Testis (tissue), 3 donors: ENCODE data around the gene C22orf23. TPM values are rescaled to one million over a fixed set of nuclear protein-coding genes. Genes with fewer than 3 reads are reported as not detected.
A peak's percentile ranks its signal among the peaks of the same experiment; 100 is the strongest.
"Not testable (repeated sequence)": the region's sequence is repeated elsewhere in the genome, so short reads cannot be mapped to it uniquely, and the experiment has no call there.

Experiments
- DNase-seq: peaks from one replicate; pipeline ENCODE4 v3.0.0-alpha.2; 2019
- H3K27ac ChIP-seq, 2 donors: fragments of 200-600 bp; sonication (generic); one replicate each; pipeline ENCODE4 v1.5.1; 2019
- H3K27me3 ChIP-seq: fragments of 200-600 bp; sonication (generic); one replicate; pipeline ENCODE4 v1.5.1; 2019
- H3K36me3 ChIP-seq: fragments of 200-600 bp; sonication (generic); one replicate; pipeline ENCODE4 v1.5.1; 2017; ENCODE audit warnings: low read depth; ENCODE audit errors: missing control alignments
- H3K4me1 ChIP-seq: fragments of 200-600 bp; sonication (generic); one replicate; pipeline ENCODE4 v1.5.1; 2019
- H3K4me3 ChIP-seq, 2 donors: fragments of 200-600 bp; sonication (generic); one replicate each; pipeline ENCODE4 v1.5.1; 2017 to 2019
- H3K9me3 ChIP-seq: fragments of 200-600 bp; sonication (generic); one replicate; pipeline ENCODE4 v1.5.1; 2017
- POLR2A ChIP-seq: fragments of 450-650 bp; IDR thresholded peaks from one replicate; pipeline ENCODE4 v1.6.1; 2017; ENCODE audit warnings: antibody characterized with exemption, mild to moderate bottlenecking, moderate library complexity
- WGBS, 2 donors: methylation state at CpG; one replicate each; pipeline ENCODE4 v1.1.5; 2018; 5-methylcytosine and 5-hydroxymethylcytosine counted together
- intact Hi-C: fragments of 100-400 bp; cut with DNase I; formaldehyde crosslinking; loops from one replicate; pipeline ENCODE4 v1.15.1; 2023; ENCODE audit warnings: low total_unique reads
- polyA plus RNA-seq: library from polyadenylated mRNA; stranded (reverse); fragments of 350-450 nt; fragmentation: Illumina TruSeq; extraction: RNeasy Lipid Tissue Mini Kit (QIAGEN cat#74804); gene quantifications from one replicate; pipeline ENCODE4 v1.2.3, GENCODE V29; 2014; ENCODE audit warnings: low read depth, low replicate concordance; ENCODE audit not compliant: insufficient read depth
- total RNA-seq, 2 donors: library from RNA; depleted of rRNA; stranded (reverse); fragments of >200 nt; gene quantifications; one replicate each; pipeline ENCODE4 v1.2.3, GENCODE V29; 2016
- TF ChIP-seq, protein P1 (sequence below), 3 experiments: fragments of 450-650 bp in 2 of 3; fragments of 200-600 bp in 1 of 3; sonication (generic) in 1 of 3; IDR thresholded peaks; one replicate each; pipeline ENCODE4 v1.5.1; 2016 to 2019; ENCODE audit warnings: antibody characterized with exemption in 3 of 3, mild to moderate bottlenecking in 2 of 3, moderate library complexity in 1 of 3

The C22orf23 gene
- total and polyA plus RNA-seq, 3 donors from 2014 or later: 50.9 to 241 (median 70.9) TPM

- TF ChIP-seq POLR2A: no peak
- TF ChIP-seq, protein P1, sequence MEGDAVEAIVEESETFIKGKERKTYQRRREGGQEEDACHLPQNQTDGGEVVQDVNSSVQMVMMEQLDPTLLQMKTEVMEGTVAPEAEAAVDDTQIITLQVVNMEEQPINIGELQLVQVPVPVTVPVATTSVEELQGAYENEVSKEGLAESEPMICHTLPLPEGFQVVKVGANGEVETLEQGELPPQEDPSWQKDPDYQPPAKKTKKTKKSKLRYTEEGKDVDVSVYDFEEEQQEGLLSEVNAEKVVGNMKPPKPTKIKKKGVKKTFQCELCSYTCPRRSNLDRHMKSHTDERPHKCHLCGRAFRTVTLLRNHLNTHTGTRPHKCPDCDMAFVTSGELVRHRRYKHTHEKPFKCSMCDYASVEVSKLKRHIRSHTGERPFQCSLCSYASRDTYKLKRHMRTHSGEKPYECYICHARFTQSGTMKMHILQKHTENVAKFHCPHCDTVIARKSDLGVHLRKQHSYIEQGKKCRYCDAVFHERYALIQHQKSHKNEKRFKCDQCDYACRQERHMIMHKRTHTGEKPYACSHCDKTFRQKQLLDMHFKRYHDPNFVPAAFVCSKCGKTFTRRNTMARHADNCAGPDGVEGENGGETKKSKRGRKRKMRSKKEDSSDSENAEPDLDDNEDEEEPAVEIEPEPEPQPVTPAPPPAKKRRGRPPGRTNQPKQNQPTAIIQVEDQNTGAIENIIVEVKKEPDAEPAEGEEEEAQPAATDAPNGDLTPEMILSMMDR (IDR thresholded peaks at IDR 0.05): no peak
- 38 to 41% methylated on average over 4 of the region's 4 CpGs for whole genome bisulfite sequencing, 2 donors
- H3K4me1 ChIP-seq: peaks cover 14% of the 10 kb centered on the region
- H3K4me3 ChIP-seq: peak overlapping the region in 1 of 2 donors; percentile 87
- intact Hi-C loops: no loop called here
- H3K36me3 ChIP-seq: no peaks in the 10 kb centered on the region
- DNase-seq: no peak
- no peaks in the 10 kb centered on the region for H3K27me3 ChIP-seq
- H3K9me3 ChIP-seq: no peaks in the 10 kb centered on the region
- H3K27ac ChIP-seq: no peak overlapping the region
Measured at GRCh38 chr22:37954686-37955085, 1.3 kb upstream of the C22orf23 start.

- WGBS, 2 donors: 0 to 1% methylated on average over 13 of the region's 13 CpGs
- no peak overlapping the region for H3K27ac ChIP-seq
- H3K27me3 ChIP-seq: no peaks in the 10 kb centered on the region
- no peaks in the 10 kb centered on the region for H3K9me3 ChIP-seq
- intact Hi-C loops: no loop called here
- TF ChIP-seq, protein P1 (IDR thresholded peaks at IDR 0.05): no peak
- no peak for TF ChIP-seq POLR2A
- peak overlapping the region; percentile 87 to 88 for H3K4me3 ChIP-seq
- peaks cover 14% of the 10 kb centered on the region for H3K4me1 ChIP-seq
- no peak for DNase-seq
- H3K36me3 ChIP-seq: no peaks in the 10 kb centered on the region
Measured at GRCh38 chr22:37953062-37953436, 352 bp downstream of the C22orf23 start.

- Histone ChIP-seq H3K4me3 (peak overlapping the region; percentile 87 to 88), H3K4me1 (peaks cover 14% of the 10 kb centered on the region)
- H3K36me3 ChIP-seq, H3K9me3 ChIP-seq, intact Hi-C loops, H3K27ac ChIP-seq, DNase-seq, H3K27me3 ChIP-seq: not testable (repeated sequence)
- WGBS, 2 donors: 4 to 6% methylated on average over 8 to 20 of the region's 20 CpGs
Measured at GRCh38 chr22:37952629-37953028, 772 bp downstream of the C22orf23 start.

DNA sequence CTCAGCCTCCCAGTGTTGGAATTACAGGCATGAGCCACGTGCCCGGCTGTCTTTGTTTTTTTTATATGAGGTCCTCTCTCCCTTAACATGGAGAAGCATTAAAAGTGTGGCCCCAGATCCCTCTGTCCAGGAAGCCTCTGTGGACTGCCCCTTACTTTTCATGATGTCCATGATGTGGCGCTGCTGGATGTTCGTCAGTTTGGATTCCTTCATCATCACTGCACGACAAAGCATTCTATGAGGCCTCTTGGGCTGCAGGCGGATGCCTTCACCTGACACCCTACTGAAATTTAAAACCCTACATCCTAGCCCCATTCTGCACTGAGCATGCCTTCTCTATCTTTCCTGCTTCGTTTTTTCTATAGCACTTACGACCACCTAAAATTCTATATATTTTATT is 2.1 kb downstream of the C22orf23 start:
- no peaks in the 10 kb centered on the region for H3K9me3 ChIP-seq
- no peak overlapping the region for H3K4me3 ChIP-seq
- peaks cover 14% of the 10 kb centered on the region for H3K4me1 ChIP-seq
- TF ChIP-seq, protein P1 (IDR thresholded peaks at IDR 0.05): no peak
- TF ChIP-seq POLR2A: no peak
- H3K27me3 ChIP-seq: no peaks in the 10 kb centered on the region
- no peak for DNase-seq
- intact Hi-C loops: no loop called here
- no peaks in the 10 kb centered on the region for H3K36me3 ChIP-seq
- H3K27ac ChIP-seq: no peak overlapping the region
- WGBS, 2 donors: 66 to 70% methylated on average over 8 of the region's 8 CpGs

GRCh38 chr22:37947142-37947795 is 6.1 kb downstream of the C22orf23 start:
- DNase-seq, H3K36me3 ChIP-seq, H3K4me3 ChIP-seq, intact Hi-C loops, H3K27ac ChIP-seq, H3K9me3 ChIP-seq, H3K4me1 ChIP-seq, H3K27me3 ChIP-seq: not testable (repeated sequence)
- WGBS, 2 donors: 91 to 93% methylated on average over 14 of the region's 14 CpGs

GRCh38 chr22:37944423-37944822 is 9.0 kb downstream of the C22orf23 start:
- H3K27ac ChIP-seq, intact Hi-C loops, H3K36me3 ChIP-seq, DNase-seq, H3K4me1 ChIP-seq, H3K4me3 ChIP-seq, H3K27me3 ChIP-seq, H3K9me3 ChIP-seq: not testable (repeated sequence)
- WGBS, 2 donors: 95 to 97% methylated on average over 11 of the region's 11 CpGs
